OCI-LY7 (cell line): Measurements from ENCODE around the gene SPC24. TPM values are rescaled to one million over a fixed set of nuclear protein-coding genes. Genes with fewer than 3 reads are reported as not detected.

ENCODE experiments used
- BruUV-seq: library from RNA; stranded (reverse); fragments of 400-500 nt; replicated peaks from 2 replicates; lab custom pipeline; 2021; lab: Mats Ljungman, UMichigan
- CTCF ChIA-PET: fragments of 300-600 bp; sonication (Branson Sonifier 250); formaldehyde crosslinking; loops from one replicate; lab custom pipeline; 2022; ENCODE audit warnings: antibody characterized with exemption; ENCODE audit not compliant: unreplicated experiment; lab: Charles Lee
- POLR2A ChIA-PET: fragments of 300-600 bp; sonication (Branson Sonifier 250); formaldehyde crosslinking; loops from one replicate; lab custom pipeline; 2022; ENCODE audit warnings: antibody characterized with exemption; lab: Charles Lee
- DNase-seq: peaks from one replicate; pipeline ENCODE4 v3.0.0-alpha.2; 2015; ENCODE audit warnings: low spot score
- H2AFZ ChIP-seq: fragments of 200-600 bp; sonication (generic), shearing (Covaris generic); 2 replicates; pipeline ENCODE4 v1.6.1; 2014; ENCODE audit warnings: mild to moderate bottlenecking, antibody characterized with exemption, low read length, moderate library complexity
- H3K27ac ChIP-seq: fragments of 200-600 bp; sonication (generic); 2 replicates; pipeline ENCODE4 v1.5.1; 2014; ENCODE audit warnings: mixed run types, low read depth, mild to moderate bottlenecking, moderate library complexity, low read length, inconsistent platforms; ENCODE audit not compliant: poor library complexity, severe bottlenecking
- H3K36me3 ChIP-seq: fragments of 200-600 bp; sonication (generic); 2 replicates; pipeline ENCODE4 v1.6.1; 2014; ENCODE audit warnings: mild to moderate bottlenecking, antibody characterized with exemption, low read length, moderate library complexity, mixed read lengths; ENCODE audit not compliant: insufficient read depth
- H3K4me1 ChIP-seq: fragments of 200-600 bp; sonication (generic); 2 replicates; pipeline ENCODE4 v1.5.1; 2014; ENCODE audit warnings: mild to moderate bottlenecking, low read length; ENCODE audit not compliant: insufficient read depth, poor library complexity, severe bottlenecking
- H3K4me2 ChIP-seq: fragments of 200-600 bp; sonication (generic); 2 replicates; pipeline ENCODE4 v1.6.1; 2014; ENCODE audit warnings: mild to moderate bottlenecking, low read length
- H3K4me3 ChIP-seq: fragments of 200-600 bp; sonication (generic); 2 replicates; pipeline ENCODE4 v1.5.1; 2014; ENCODE audit warnings: mild to moderate bottlenecking, low read depth, low read length; ENCODE audit not compliant: poor library complexity, severe bottlenecking
- H3K79me2 ChIP-seq: fragments of 200-600 bp; sonication (generic); 2 replicates; pipeline ENCODE4 v1.6.1; 2016; ENCODE audit warnings: low read depth, mild to moderate bottlenecking, low read length, moderate library complexity, mixed read lengths; ENCODE audit not compliant: insufficient read depth
- H3K9me2 ChIP-seq: fragments of 200-600 bp; sonication (generic); 2 replicates; pipeline ENCODE4 v1.6.1; 2016; ENCODE audit warnings: mild to moderate bottlenecking, low read length, mixed read lengths; ENCODE audit not compliant: insufficient read depth
- H3K9me3 ChIP-seq: fragments of 200-600 bp; sonication (generic); 2 replicates; pipeline ENCODE4 v1.6.1; 2014; ENCODE audit warnings: mild to moderate bottlenecking, mixed run types, low read length, mixed read lengths
- H4K20me1 ChIP-seq: fragments of 200-600 bp; sonication (generic); 2 replicates; pipeline ENCODE4 v1.6.1; 2014; ENCODE audit warnings: mild to moderate bottlenecking, antibody characterized with exemption, low read length, moderate library complexity, mixed read lengths; ENCODE audit not compliant: insufficient read depth
- EZH2phosphoT487 ChIP-seq: fragments of 200-600 bp; sonication (generic); IDR thresholded peaks from 2 replicates; pipeline ENCODE4 v1.6.1; 2018; ENCODE audit warnings: low read depth, borderline replicate concordance, mild to moderate bottlenecking, mixed run types, antibody characterized with exemption, low read length, moderate library complexity, mixed read lengths
- intact Hi-C: fragments of 100-400 bp; cut with micrococcal nuclease; formaldehyde crosslinking; loops from one replicate; pipeline ENCODE4 v1.10.0; 2022; ENCODE audit not compliant: unreplicated experiment
- total RNA-seq, 2 experiments: library from RNA; depleted of rRNA in 1 of 2; stranded (reverse); fragments of >200 nt in 1 of 2; shearing (Covaris generic) in 1 of 2; gene quantifications; 2 replicates each; pipeline ENCODE4 v1.2.3, GENCODE V29; 2014 to 2022
- TF ChIP-seq, protein P1 (sequence below): fragments of 200-600 bp; sonication (generic); conservative IDR thresholded peaks from 2 replicates; pipeline ENCODE4 v1.5.1; 2014; ENCODE audit warnings: mild to moderate bottlenecking, antibody characterized with exemption, low read length, moderate library complexity, mixed read lengths

The SPC24 gene
- total RNA-seq, 2 experiments from 2014 or later = 133 to 184 TPM

DNA sequence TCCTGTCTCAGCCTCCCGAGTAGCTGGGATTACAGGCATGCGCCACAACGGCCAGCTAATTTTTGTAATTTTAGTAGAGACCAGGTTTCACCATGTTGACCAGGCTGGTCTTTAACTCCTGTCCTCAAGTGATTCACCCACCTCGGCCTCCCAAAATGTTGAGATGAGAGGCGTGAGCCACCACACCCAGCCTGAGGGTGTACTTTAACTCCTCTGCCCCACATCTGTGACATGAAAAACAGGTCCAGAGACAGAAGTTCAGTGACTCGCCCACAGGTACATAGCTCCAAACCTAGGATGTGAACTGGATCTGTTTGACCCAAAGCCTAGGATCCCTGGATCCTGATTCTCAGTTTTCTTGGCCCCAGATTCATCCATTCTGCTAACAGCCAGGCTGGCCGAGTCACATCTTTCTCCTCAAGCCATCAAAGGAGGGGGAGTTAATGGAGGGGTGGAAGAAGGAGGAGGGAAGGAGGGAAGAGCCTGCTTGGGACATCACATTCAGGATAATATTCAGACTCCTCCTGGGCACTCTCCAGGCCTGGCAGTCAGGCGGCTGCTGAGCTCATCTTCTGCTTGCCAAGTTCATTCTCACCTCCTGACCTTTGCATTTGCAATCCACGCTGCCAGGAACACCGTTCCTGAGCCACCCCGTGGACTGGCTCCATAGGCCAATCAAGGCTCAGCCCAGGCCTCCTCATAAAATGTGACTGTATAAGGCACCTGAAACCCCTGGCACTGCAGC lies 3.1 kb downstream of the SPC24 start:
- H3K27ac ChIP-seq = no peak overlapping the region
- ChIA-PET POLR2A (no interaction called here), CTCF (no interaction called here)
- intact Hi-C loops = no loop called here
- no peaks in the 10 kb centered on the region for H3K9me2 ChIP-seq
- H4K20me1 ChIP-seq = no peaks in the 10 kb centered on the region
- DNase-seq = no peak
- 0 out of 2 replicates have a peak overlapping the region, but pooled peaks have one; percentile 18 for H3K4me2 ChIP-seq
- peaks cover 69% of the 10 kb centered on the region for H3K36me3 ChIP-seq
- no peaks in the 10 kb centered on the region for H3K9me3 ChIP-seq
- H2AFZ ChIP-seq = no peak overlapping the region
- TSS peak; percentile 58 for BruUV-seq
- peaks cover 22% of the 10 kb centered on the region for H3K4me1 ChIP-seq
- peaks cover 59% of the 10 kb centered on the region for H3K79me2 ChIP-seq
- no peak for TF ChIP-seq EZH2phosphoT487
- TF ChIP-seq, protein P1, sequence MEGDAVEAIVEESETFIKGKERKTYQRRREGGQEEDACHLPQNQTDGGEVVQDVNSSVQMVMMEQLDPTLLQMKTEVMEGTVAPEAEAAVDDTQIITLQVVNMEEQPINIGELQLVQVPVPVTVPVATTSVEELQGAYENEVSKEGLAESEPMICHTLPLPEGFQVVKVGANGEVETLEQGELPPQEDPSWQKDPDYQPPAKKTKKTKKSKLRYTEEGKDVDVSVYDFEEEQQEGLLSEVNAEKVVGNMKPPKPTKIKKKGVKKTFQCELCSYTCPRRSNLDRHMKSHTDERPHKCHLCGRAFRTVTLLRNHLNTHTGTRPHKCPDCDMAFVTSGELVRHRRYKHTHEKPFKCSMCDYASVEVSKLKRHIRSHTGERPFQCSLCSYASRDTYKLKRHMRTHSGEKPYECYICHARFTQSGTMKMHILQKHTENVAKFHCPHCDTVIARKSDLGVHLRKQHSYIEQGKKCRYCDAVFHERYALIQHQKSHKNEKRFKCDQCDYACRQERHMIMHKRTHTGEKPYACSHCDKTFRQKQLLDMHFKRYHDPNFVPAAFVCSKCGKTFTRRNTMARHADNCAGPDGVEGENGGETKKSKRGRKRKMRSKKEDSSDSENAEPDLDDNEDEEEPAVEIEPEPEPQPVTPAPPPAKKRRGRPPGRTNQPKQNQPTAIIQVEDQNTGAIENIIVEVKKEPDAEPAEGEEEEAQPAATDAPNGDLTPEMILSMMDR = no peak
- H3K4me3 ChIP-seq = no peak overlapping the region

DNA sequence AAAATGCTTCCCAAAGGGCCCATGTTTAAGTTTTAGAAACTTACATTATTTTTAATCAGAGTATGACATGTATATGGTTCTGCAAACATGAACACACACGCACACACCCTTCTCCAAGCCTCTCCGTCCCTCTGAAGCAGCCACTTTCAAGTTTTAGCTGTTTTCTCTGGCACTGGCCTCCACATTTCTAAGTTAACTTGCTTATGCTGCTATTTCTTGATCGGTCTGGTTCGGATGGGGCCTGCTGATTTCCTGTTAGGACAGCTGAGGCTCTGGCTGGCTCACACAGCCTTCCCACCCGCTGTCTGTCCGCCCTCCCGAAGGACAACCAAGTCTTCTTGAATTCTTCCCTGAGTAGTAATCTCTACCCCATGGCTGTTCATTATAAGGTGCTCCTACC lies 4.4 kb downstream of the SPC24 start:
- no peak for DNase-seq
- Histone ChIP-seq H3K4me2 (no peak overlapping the region), H2AFZ (no peak overlapping the region), H3K4me1 (peaks cover 18% of the 10 kb centered on the region), H3K9me3 (no peaks in the 10 kb centered on the region), H3K9me2 (no peaks in the 10 kb centered on the region), H4K20me1 (no peaks in the 10 kb centered on the region), H3K36me3 (peaks cover 82% of the 10 kb centered on the region), H3K4me3 (no peak overlapping the region), H3K79me2 (peaks cover 59% of the 10 kb centered on the region), H3K27ac (no peak overlapping the region)
- BruUV-seq = no TSS peak
- intact Hi-C loops = no loop called here
- TF ChIP-seq, protein P1 = no peak
- TF ChIP-seq EZH2phosphoT487 = no peak
- CTCF ChIA-PET = no interaction called here
- POLR2A ChIA-PET = interaction anchor here (0.6 kb wide), 1 partner anchor 27 kb away, joined by 3 read pairs; no protein-coding TSS in a partner anchor

DNA sequence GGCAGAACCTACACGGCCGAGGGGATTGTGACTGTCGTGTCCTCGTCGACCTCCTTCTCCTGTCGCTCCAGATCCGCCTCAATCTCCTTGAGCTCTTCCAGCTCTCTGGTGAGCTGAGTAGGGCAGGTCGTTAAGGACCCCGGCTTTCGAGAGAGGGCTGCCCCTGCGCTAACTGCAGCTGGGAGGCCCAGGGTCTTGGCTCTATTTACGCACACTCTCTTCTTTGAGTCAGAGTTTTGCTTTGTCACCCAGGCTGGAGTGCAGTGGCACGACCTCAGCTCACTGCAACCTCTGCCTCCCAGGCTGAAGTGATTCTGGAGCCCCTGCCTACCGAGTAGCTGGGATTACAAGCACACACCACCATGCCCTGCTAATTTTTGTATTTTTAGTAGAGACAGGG lies 7.6 kb downstream of the SPC24 start:
- TF ChIP-seq EZH2phosphoT487 = no peak
- TF ChIP-seq, protein P1 = no peak
- Histone ChIP-seq H3K4me1 (peaks cover 15% of the 10 kb centered on the region), H3K27ac (no peak overlapping the region), H4K20me1 (no peaks in the 10 kb centered on the region; the same call in 1 of the 2 replicates), H3K9me3 (no peaks in the 10 kb centered on the region), H3K79me2 (peaks cover 34% of the 10 kb centered on the region), H3K4me2 (no peak overlapping the region), H3K4me3 (no peak overlapping the region), H3K9me2 (no peaks in the 10 kb centered on the region), H2AFZ (no peak overlapping the region), H3K36me3 (peaks cover 85% of the 10 kb centered on the region)
- BruUV-seq = no TSS peak
- intact Hi-C loops = no loop called here
- ChIA-PET CTCF (no interaction called here), POLR2A (no interaction called here)
- no peak for DNase-seq
